ENCODE results near the gene FSCN2. TPM values are rescaled to one million over a fixed set of nuclear protein-coding genes. Genes with fewer than 3 reads are reported as not detected.
"Not testable (repeated sequence)": the region's sequence is repeated elsewhere in the genome, so short reads cannot be mapped to it uniquely, and the experiment has no call there.

FSCN2 gene
- total RNA-seq, 2 experiments from 2014 or later: not detected

- no peaks in the 10 kb centered on the region for H3K9me3 Mint-ChIP-seq
- intact Hi-C loops (cut with micrococcal nuclease): no loop called here
- no peak overlapping the region for H3K4me3 Mint-ChIP-seq
- DNase-seq: no peak
- no peaks in the 10 kb centered on the region for H3K27me3 Mint-ChIP-seq (ENCODE audit: low read depth)
- H3K27ac Mint-ChIP-seq: no peak overlapping the region
- peaks cover 23% of the 10 kb centered on the region for H3K36me3 Mint-ChIP-seq (ENCODE audit: low read depth)
- H3K4me1 Mint-ChIP-seq (ENCODE audit: low read depth): peaks cover 14% of the 10 kb centered on the region
- CTCF ChIA-PET: no interaction called here
Observed at GRCh38 chr17:81576621-81577277, 48.6 kb downstream of the FSCN2 start.

GRCh38 chr17:81577278-81578000, 49.3 kb downstream of the FSCN2 start:
- H3K27me3 Mint-ChIP-seq (ENCODE audit: low read depth): no peaks in the 10 kb centered on the region
- no peak for DNase-seq
- H3K9me3 Mint-ChIP-seq: no peaks in the 10 kb centered on the region
- intact Hi-C loops (cut with micrococcal nuclease): no loop called here
- H3K36me3 Mint-ChIP-seq (ENCODE audit: low read depth): peaks cover 21% of the 10 kb centered on the region
- CTCF ChIA-PET: no interaction called here
- H3K27ac Mint-ChIP-seq: no peak overlapping the region
- H3K4me3 Mint-ChIP-seq: no peak overlapping the region
- peaks cover 14% of the 10 kb centered on the region for H3K4me1 Mint-ChIP-seq (ENCODE audit: low read depth)

GRCh38 chr17:81578038-81578441, 49.9 kb downstream of the FSCN2 start:
- no peak for DNase-seq
- H3K9me3 Mint-ChIP-seq: no peaks in the 10 kb centered on the region
- intact Hi-C loops (cut with micrococcal nuclease): no loop called here
- H3K36me3 Mint-ChIP-seq (ENCODE audit: low read depth): peaks cover 17% of the 10 kb centered on the region
- no peaks in the 10 kb centered on the region for H3K27me3 Mint-ChIP-seq (ENCODE audit: low read depth)
- H3K4me1 Mint-ChIP-seq (ENCODE audit: low read depth): peaks cover 14% of the 10 kb centered on the region
- no peak overlapping the region for H3K4me3 Mint-ChIP-seq
- H3K27ac Mint-ChIP-seq: no peak overlapping the region
- CTCF ChIA-PET: no interaction called here

GRCh38 chr17:81578561-81579225, 50.5 kb downstream of the FSCN2 start:
- Mint-ChIP-seq H3K36me3 (ENCODE audit: low read depth) (peaks cover 18% of the 10 kb centered on the region), H3K27me3 (ENCODE audit: low read depth) (no peaks in the 10 kb centered on the region), H3K4me3 (no peak overlapping the region), H3K27ac (no peak overlapping the region), H3K9me3 (no peaks in the 10 kb centered on the region), H3K4me1 (ENCODE audit: low read depth) (peaks cover 14% of the 10 kb centered on the region)
- peak; percentile 39 for DNase-seq
- CTCF ChIA-PET: interaction anchor here (1.8 kb wide), 1 partner anchor 23 kb away, joined by 5 read pairs; no protein-coding TSS in a partner anchor
- intact Hi-C loops (cut with micrococcal nuclease): no loop called here

GRCh38 chr17:81579298-81579697, 51.1 kb downstream of the FSCN2 start:
- peaks cover 14% of the 10 kb centered on the region for H3K4me1 Mint-ChIP-seq (ENCODE audit: low read depth)
- no peak overlapping the region for H3K27ac Mint-ChIP-seq
- CTCF ChIA-PET: interaction anchor here (0.5 to 1.8 kb wide), 2 partner anchors 22 to 313 kb away, joined by 3 to 5 read pairs; no protein-coding TSS in a partner anchor
- H3K36me3 Mint-ChIP-seq (ENCODE audit: low read depth): peaks cover 20% of the 10 kb centered on the region
- intact Hi-C loops (cut with micrococcal nuclease): no loop called here
- no peaks in the 10 kb centered on the region for H3K27me3 Mint-ChIP-seq (ENCODE audit: low read depth)
- no peaks in the 10 kb centered on the region for H3K9me3 Mint-ChIP-seq
- H3K4me3 Mint-ChIP-seq: no peak overlapping the region
- no peak for DNase-seq

GRCh38 chr17:81579821-81580321, 51.7 kb downstream of the FSCN2 start:
- H3K4me1 Mint-ChIP-seq (ENCODE audit: low read depth): peaks cover 14% of the 10 kb centered on the region
- H3K27me3 Mint-ChIP-seq (ENCODE audit: low read depth): no peaks in the 10 kb centered on the region
- intact Hi-C loops (cut with micrococcal nuclease): no loop called here
- H3K36me3 Mint-ChIP-seq (ENCODE audit: low read depth): peaks cover 20% of the 10 kb centered on the region
- CTCF ChIA-PET: interaction anchor here (0.5 to 1.8 kb wide), 2 partner anchors 21 to 313 kb away, joined by 3 to 5 read pairs; no protein-coding TSS in a partner anchor
- no peaks in the 10 kb centered on the region for H3K9me3 Mint-ChIP-seq
- no peak overlapping the region for H3K4me3 Mint-ChIP-seq
- DNase-seq: no peak
- H3K27ac Mint-ChIP-seq: no peak overlapping the region

GRCh38 chr17:81580481-81580880, 52.3 kb downstream of the FSCN2 start:
- CTCF ChIA-PET: interaction anchor here (1.8 kb wide), 1 partner anchor 21 kb away, joined by 5 read pairs; no protein-coding TSS in a partner anchor
- Mint-ChIP-seq H3K4me1 (ENCODE audit: low read depth) (peaks cover 14% of the 10 kb centered on the region), H3K36me3 (ENCODE audit: low read depth) (peaks cover 24% of the 10 kb centered on the region), H3K9me3 (no peaks in the 10 kb centered on the region), H3K4me3 (no peak overlapping the region), H3K27ac (no peak overlapping the region), H3K27me3 (ENCODE audit: low read depth) (no peaks in the 10 kb centered on the region)
- intact Hi-C loops (cut with micrococcal nuclease): no loop called here
- no peak for DNase-seq

- DNase-seq: no peak
- CTCF ChIA-PET: no interaction called here
- no peaks in the 10 kb centered on the region for H3K9me3 Mint-ChIP-seq
- H3K27me3 Mint-ChIP-seq (ENCODE audit: low read depth): no peaks in the 10 kb centered on the region
- H3K4me1 Mint-ChIP-seq (ENCODE audit: low read depth): peaks cover 14% of the 10 kb centered on the region
- H3K36me3 Mint-ChIP-seq (ENCODE audit: low read depth): peaks cover 34% of the 10 kb centered on the region
- intact Hi-C loops (cut with micrococcal nuclease): no loop called here
- H3K27ac Mint-ChIP-seq: no peak overlapping the region
- H3K4me3 Mint-ChIP-seq: no peak overlapping the region
Observed at GRCh38 chr17:81581758-81582157, 53.6 kb downstream of the FSCN2 start.

GRCh38 chr17:81582341-81582740, 54.2 kb downstream of the FSCN2 start:
- CTCF ChIA-PET: no interaction called here
- H3K9me3 Mint-ChIP-seq: no peaks in the 10 kb centered on the region
- no peak overlapping the region for H3K4me3 Mint-ChIP-seq
- no peak for DNase-seq
- intact Hi-C loops (cut with micrococcal nuclease): no loop called here
- no peaks in the 10 kb centered on the region for H3K27me3 Mint-ChIP-seq (ENCODE audit: low read depth)
- no peak overlapping the region for H3K27ac Mint-ChIP-seq
- H3K36me3 Mint-ChIP-seq (ENCODE audit: low read depth): peaks cover 34% of the 10 kb centered on the region
- peaks cover 14% of the 10 kb centered on the region for H3K4me1 Mint-ChIP-seq (ENCODE audit: low read depth)

GRCh38 chr17:81582749-81583148, 54.6 kb downstream of the FSCN2 start:
- Mint-ChIP-seq H3K27me3 (ENCODE audit: low read depth) (no peaks in the 10 kb centered on the region), H3K4me3 (no peak overlapping the region), H3K27ac (no peak overlapping the region), H3K9me3 (no peaks in the 10 kb centered on the region), H3K4me1 (ENCODE audit: low read depth) (peaks cover 14% of the 10 kb centered on the region), H3K36me3 (ENCODE audit: low read depth) (peaks cover 31% of the 10 kb centered on the region)
- intact Hi-C loops (cut with micrococcal nuclease): no loop called here
- no peak for DNase-seq
- CTCF ChIA-PET: no interaction called here

- Mint-ChIP-seq H3K9me3 (no peaks in the 10 kb centered on the region), H3K27me3 (ENCODE audit: low read depth) (no peaks in the 10 kb centered on the region), H3K36me3 (ENCODE audit: low read depth) (peaks cover 37% of the 10 kb centered on the region), H3K27ac (no peak overlapping the region), H3K4me1 (ENCODE audit: low read depth) (peaks cover 11% of the 10 kb centered on the region), H3K4me3 (no peak overlapping the region)
- no peak for DNase-seq
- CTCF ChIA-PET: interaction anchor here (2.9 kb wide), 1 partner anchor 17 kb away, joined by 13 read pairs; no protein-coding TSS in a partner anchor
- intact Hi-C loops (cut with micrococcal nuclease): no loop called here
Observed at GRCh38 chr17:81583589-81584342, 55.6 kb downstream of the FSCN2 start.

- H3K36me3 Mint-ChIP-seq (ENCODE audit: low read depth): peaks cover 35% of the 10 kb centered on the region
- H3K9me3 Mint-ChIP-seq; DNase-seq; intact Hi-C loops (cut with micrococcal nuclease); H3K4me3 Mint-ChIP-seq; H3K27ac Mint-ChIP-seq; H3K27me3 Mint-ChIP-seq (ENCODE audit: low read depth); H3K4me1 Mint-ChIP-seq (ENCODE audit: low read depth): not testable (repeated sequence)
- CTCF ChIA-PET: interaction anchor here (2.9 kb wide), 1 partner anchor 16 kb away, joined by 13 read pairs; no protein-coding TSS in a partner anchor
Observed at GRCh38 chr17:81584771-81585170, 56.6 kb downstream of the FSCN2 start.
